ENCODE measurements around the gene CD163L1.
"Not testable (repeated sequence)": the region's sequence is repeated elsewhere in the genome, so short reads cannot be mapped to it uniquely, and the experiment has no call there.

CD163L1 gene

GRCh38 chr12:7444537-7444936 lies 584 bp upstream of the CD163L1 start:
- TF ChIP-seq CTCF (IDR thresholded peaks at IDR 0.05; ENCODE audit: extremely low read depth, insufficient read depth, missing control alignments): no peak
- no peak for DNase-seq (ENCODE audit: low spot score)
- in situ Hi-C loops (cut with MboI; ENCODE audit: low pct_unique_long_range_greater_than_20kb, low sequenced_read_pairs, unreplicated experiment): no loop called here

- DNase-seq (ENCODE audit: low spot score): no peak
- in situ Hi-C loops (cut with MboI; ENCODE audit: low pct_unique_long_range_greater_than_20kb, low sequenced_read_pairs, unreplicated experiment): no loop called here
- no peak for TF ChIP-seq CTCF (IDR thresholded peaks at IDR 0.05; ENCODE audit: extremely low read depth, insufficient read depth, missing control alignments)
These were observed 2.7 kb downstream of the CD163L1 start for GRCh38 chr12:7441216-7441615.

- no peak for TF ChIP-seq CTCF (IDR thresholded peaks at IDR 0.05; ENCODE audit: extremely low read depth, insufficient read depth, missing control alignments)
- in situ Hi-C loops (cut with MboI; ENCODE audit: low pct_unique_long_range_greater_than_20kb, low sequenced_read_pairs, unreplicated experiment): no loop called here
- DNase-seq (ENCODE audit: low spot score): no peak
These were observed 4.1 kb downstream of the CD163L1 start for GRCh38 chr12:7439579-7440505.

GRCh38 chr12:7438291-7438995 lies 5.5 kb downstream of the CD163L1 start:
- DNase-seq (ENCODE audit: low spot score); in situ Hi-C loops (cut with MboI; ENCODE audit: low pct_unique_long_range_greater_than_20kb, low sequenced_read_pairs, unreplicated experiment): not testable (repeated sequence)

- DNase-seq (ENCODE audit: low spot score); in situ Hi-C loops (cut with MboI; ENCODE audit: low pct_unique_long_range_greater_than_20kb, low sequenced_read_pairs, unreplicated experiment): not testable (repeated sequence)
These were observed 6.5 kb downstream of the CD163L1 start for GRCh38 chr12:7437494-7437893.

GRCh38 chr12:7434670-7435069 lies 9.3 kb downstream of the CD163L1 start:
- TF ChIP-seq CTCF (IDR thresholded peaks at IDR 0.05; ENCODE audit: extremely low read depth, insufficient read depth, missing control alignments): no peak
- no peak for DNase-seq (ENCODE audit: low spot score)
- in situ Hi-C loops (cut with MboI; ENCODE audit: low pct_unique_long_range_greater_than_20kb, low sequenced_read_pairs, unreplicated experiment): no loop called here

GRCh38 chr12:7433276-7433822 lies 10.6 kb downstream of the CD163L1 start:
- in situ Hi-C loops (cut with MboI; ENCODE audit: low pct_unique_long_range_greater_than_20kb, low sequenced_read_pairs, unreplicated experiment): no loop called here
- TF ChIP-seq CTCF (IDR thresholded peaks at IDR 0.05; ENCODE audit: extremely low read depth, insufficient read depth, missing control alignments): no peak
- no peak for DNase-seq (ENCODE audit: low spot score)
